Activated CD4-positive, alpha-beta T cell treated with anti-CD3 and anti-CD28 coated beads, Interleukin-2, amount 50 U/mL, for 16 hours (primary cell): Measurements from ENCODE around the gene FKBP14.

ENCODE experiments used
- DNase-seq: peaks from one replicate; pipeline ENCODE4 v3.0.0-alpha.2; 2020

The FKBP14 gene

GRCh38 chr7:30032310-30033125 lies 6.0 kb upstream of the FKBP14 start:
- DNase-seq = no peak

- peak; percentile 21 for DNase-seq
Measured at GRCh38 chr7:30029696-30030095, 3.2 kb upstream of the FKBP14 start.

GRCh38 chr7:30028749-30029635 lies 2.5 kb upstream of the FKBP14 start:
- peak; percentile 40 for DNase-seq

- peak; percentile 91 for DNase-seq
Measured at GRCh38 chr7:30028216-30028748, 1.8 kb upstream of the FKBP14 start, which contains the start of gene PLEKHA8. TSS of gene PLEKHA8 (plus strand) at chr7:30028412. CDS start at chr7:30028763, 351 bp downstream.

- no peak for DNase-seq
Measured at GRCh38 chr7:30027740-30028215, 1.3 kb upstream of the FKBP14 start.

- DNase-seq = peak; percentile 54
Measured at GRCh38 chr7:30027065-30027456, 559 bp upstream of the FKBP14 start.

GRCh38 chr7:30023524-30023923 lies 3.0 kb downstream of the FKBP14 start:
- DNase-seq = no peak

- DNase-seq = no peak
Measured at GRCh38 chr7:30022991-30023390, 3.5 kb downstream of the FKBP14 start.

GRCh38 chr7:30020535-30020934 lies 6.0 kb downstream of the FKBP14 start:
- no peak for DNase-seq

GRCh38 chr7:30019960-30020359 lies 6.5 kb downstream of the FKBP14 start:
- no peak for DNase-seq

- DNase-seq = no peak
Measured at GRCh38 chr7:30019387-30019786, 7.1 kb downstream of the FKBP14 start.

GRCh38 chr7:30018451-30018850 lies 8.1 kb downstream of the FKBP14 start:
- no peak for DNase-seq

- DNase-seq = no peak
Measured at GRCh38 chr7:30012757-30013156, 13.7 kb downstream of the FKBP14 start.

GRCh38 chr7:30010021-30010420 lies 16.5 kb downstream of the FKBP14 start:
- DNase-seq = no peak

- DNase-seq = no peak
Measured at GRCh38 chr7:30005464-30005863, 21.0 kb downstream of the FKBP14 start.

GRCh38 chr7:30003098-30003497 lies 23.4 kb downstream of the FKBP14 start:
- DNase-seq = no peak

GRCh38 chr7:30001998-30002397 lies 24.5 kb downstream of the FKBP14 start:
- DNase-seq = no peak

GRCh38 chr7:29998489-29998888 lies 28.0 kb downstream of the FKBP14 start:
- no peak for DNase-seq

- DNase-seq = no peak
Measured at GRCh38 chr7:29996321-29996720, 30.2 kb downstream of the FKBP14 start.

GRCh38 chr7:29995652-29996051 lies 30.9 kb downstream of the FKBP14 start:
- DNase-seq = no peak

- no peak for DNase-seq
Measured at GRCh38 chr7:29993140-29993539, 33.4 kb downstream of the FKBP14 start.

- no peak for DNase-seq
Measured at GRCh38 chr7:29991937-29992336, 34.6 kb downstream of the FKBP14 start.

- no peak for DNase-seq
Measured at GRCh38 chr7:29990931-29991330, 35.6 kb downstream of the FKBP14 start.
